ENCODE measurements around the gene ETV3.
A peak's percentile ranks its signal among the peaks of the same experiment; 100 is the strongest.

ETV3 gene

GRCh38 chr1:157161901-157162300 lies 23.7 kb upstream of the ETV3 start:
- DNase-seq (ENCODE audit: low read depth in 2 of 2): no peak

GRCh38 chr1:157158967-157159366 lies 20.8 kb upstream of the ETV3 start:
- DNase-seq (ENCODE audit: low read depth in 2 of 2): no peak

GRCh38 chr1:157157501-157158190 lies 19.5 kb upstream of the ETV3 start:
- no peak for DNase-seq (ENCODE audit: low read depth in 2 of 2)

- DNase-seq (ENCODE audit: low read depth in 2 of 2): peak; percentile 70 to 77
Observed at GRCh38 chr1:157156058-157156541, 17.9 kb upstream of the ETV3 start.

GRCh38 chr1:157155658-157156057 lies 17.5 kb upstream of the ETV3 start:
- DNase-seq (ENCODE audit: low read depth in 2 of 2): no peak

- no peak for DNase-seq (ENCODE audit: low read depth in 2 of 2)
Observed at GRCh38 chr1:157154940-157155514, 16.8 kb upstream of the ETV3 start.

GRCh38 chr1:157154291-157154690 lies 16.1 kb upstream of the ETV3 start:
- no peak for DNase-seq (ENCODE audit: low read depth in 2 of 2)

- no peak for DNase-seq (ENCODE audit: low read depth in 2 of 2)
Observed at GRCh38 chr1:157153746-157154145, 15.6 kb upstream of the ETV3 start.

GRCh38 chr1:157152510-157152909 lies 14.3 kb upstream of the ETV3 start:
- DNase-seq (ENCODE audit: low read depth in 2 of 2): no peak

GRCh38 chr1:157151506-157151905 lies 13.3 kb upstream of the ETV3 start:
- DNase-seq (ENCODE audit: low read depth in 2 of 2): no peak

- DNase-seq (ENCODE audit: low read depth in 2 of 2): no peak
Observed at GRCh38 chr1:157151073-157151472, 12.9 kb upstream of the ETV3 start.

- no peak for DNase-seq (ENCODE audit: low read depth in 2 of 2)
Observed at GRCh38 chr1:157150631-157151030, 12.4 kb upstream of the ETV3 start.

- no peak for DNase-seq (ENCODE audit: low read depth in 2 of 2)
Observed at GRCh38 chr1:157147906-157148700, 9.9 kb upstream of the ETV3 start.

- DNase-seq (ENCODE audit: low read depth in 2 of 2): no peak
Observed at GRCh38 chr1:157147037-157147436, 8.8 kb upstream of the ETV3 start.

GRCh38 chr1:157146244-157146643 lies 8.0 kb upstream of the ETV3 start:
- no peak for DNase-seq (ENCODE audit: low read depth in 2 of 2)

GRCh38 chr1:157145076-157145475 lies 6.9 kb upstream of the ETV3 start:
- DNase-seq (ENCODE audit: low read depth in 2 of 2): no peak

- DNase-seq (ENCODE audit: low read depth in 2 of 2): no peak
Observed at GRCh38 chr1:157144509-157144908, 6.3 kb upstream of the ETV3 start.

- DNase-seq (ENCODE audit: low read depth in 2 of 2): no peak
Observed at GRCh38 chr1:157142765-157143423, 4.7 kb upstream of the ETV3 start.

GRCh38 chr1:157142201-157142600 lies 4.0 kb upstream of the ETV3 start:
- DNase-seq (ENCODE audit: low read depth in 2 of 2): no peak

GRCh38 chr1:157141212-157141855 lies 3.1 kb upstream of the ETV3 start:
- DNase-seq (ENCODE audit: low read depth in 2 of 2): no peak

- no peak for DNase-seq (ENCODE audit: low read depth in 2 of 2)
Observed at GRCh38 chr1:157140063-157140588, 1.9 kb upstream of the ETV3 start.

Measured in stimulated activated CD4-positive, alpha-beta T cell treated with anti-CD3 and anti-CD28 coated beads, Interleukin-1b, Interleukin-23, amount 100 ng/mL, for 4 hours (primary cell).